Erythroblast (primary cell): ENCODE data around the gene SPEF2.

Experiments used
- GATA1 ChIP-seq: IDR thresholded peaks from 2 replicates; pipeline ENCODE4 v1.6.1; 2011; ENCODE audit warnings: low read depth, mild to moderate bottlenecking, control low read depth, low read length, moderate library complexity
- POLR2A ChIP-seq: IDR thresholded peaks from 2 replicates; pipeline ENCODE4 v1.6.1; 2011; ENCODE audit warnings: mild to moderate bottlenecking, low read length

- no peak for TF ChIP-seq POLR2A
- no peak for TF ChIP-seq GATA1
Measured at GRCh38 chr5:35678661-35679060, 61.0 kb downstream of the SPEF2 start.
